GM18517 (cell line): Measurements from ENCODE around the gene ALDOA.

ENCODE experiments used
- ATAC-seq: cut with Tn5 transposase; IDR thresholded peaks from one replicate; pipeline ENCODE4 v1.9.1; 2021; ENCODE audit warnings: mild to moderate bottlenecking, moderate library complexity; ENCODE audit not compliant: unreplicated experiment

The ALDOA gene

GRCh38 chr16:30068750-30069610, 3.4 kb downstream of the ALDOA start:
- ATAC-seq = no peak

- ATAC-seq = no peak
Measured at GRCh38 chr16:30069611-30070462, 4.3 kb downstream of the ALDOA start.

- no peak for ATAC-seq
Measured at GRCh38 chr16:30070490-30070889, 4.9 kb downstream of the ALDOA start.

- ATAC-seq = peak; percentile 62
Measured at GRCh38 chr16:30075503-30076275, 10.1 kb downstream of the ALDOA start, which contains the start of gene PPP4C. Gene PPP4C, plus strand, starts transcription at chr16:30075994. Its CDS starts 384 bp downstream, at chr16:30076378.

DNA sequence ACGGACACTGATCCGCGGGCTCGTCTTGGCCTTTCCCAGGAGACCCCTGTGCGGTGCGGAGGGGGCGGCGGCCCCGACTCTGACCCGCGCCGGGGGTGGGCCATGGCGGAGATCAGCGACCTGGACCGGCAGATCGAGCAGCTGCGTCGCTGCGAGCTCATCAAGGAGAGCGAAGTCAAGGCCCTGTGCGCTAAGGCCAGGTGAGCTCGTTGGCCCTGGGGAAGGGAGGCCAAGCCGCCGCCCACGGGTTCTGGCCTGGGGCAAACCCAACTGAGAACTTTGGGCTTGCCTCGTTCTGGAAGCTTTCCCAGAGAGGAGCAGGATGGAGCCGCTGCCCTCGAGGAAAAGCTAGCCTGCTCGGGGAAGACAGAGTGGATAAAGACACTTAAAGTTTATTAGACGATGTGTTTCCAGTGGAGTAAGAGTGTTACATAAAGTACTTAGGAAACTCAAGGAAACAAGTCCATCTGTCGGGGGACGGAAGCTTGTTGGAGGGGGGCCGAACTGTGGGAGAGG, 10.8 kb downstream of the ALDOA start:
- ATAC-seq = peak; percentile 16

DNA sequence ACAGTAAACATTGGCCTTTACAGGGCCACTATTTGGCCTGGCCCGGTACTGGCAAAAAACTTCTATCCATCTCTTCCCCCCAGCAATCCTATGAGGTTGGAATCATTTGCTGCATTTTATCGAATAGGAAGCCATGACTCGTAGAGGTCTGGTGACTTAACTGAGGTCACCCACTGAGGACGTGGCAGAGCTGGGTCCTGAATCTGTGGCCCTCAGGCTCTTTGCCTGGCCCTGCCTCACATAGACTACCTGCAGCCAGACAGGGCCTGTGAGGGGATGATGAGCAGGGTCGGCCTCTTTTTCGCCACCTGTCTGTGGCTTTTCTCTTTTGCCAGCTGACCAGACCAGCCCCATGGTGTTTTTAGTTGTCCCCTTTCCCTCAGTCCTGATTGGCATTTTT, 12.1 kb downstream of the ALDOA start:
- no peak for ATAC-seq

DNA sequence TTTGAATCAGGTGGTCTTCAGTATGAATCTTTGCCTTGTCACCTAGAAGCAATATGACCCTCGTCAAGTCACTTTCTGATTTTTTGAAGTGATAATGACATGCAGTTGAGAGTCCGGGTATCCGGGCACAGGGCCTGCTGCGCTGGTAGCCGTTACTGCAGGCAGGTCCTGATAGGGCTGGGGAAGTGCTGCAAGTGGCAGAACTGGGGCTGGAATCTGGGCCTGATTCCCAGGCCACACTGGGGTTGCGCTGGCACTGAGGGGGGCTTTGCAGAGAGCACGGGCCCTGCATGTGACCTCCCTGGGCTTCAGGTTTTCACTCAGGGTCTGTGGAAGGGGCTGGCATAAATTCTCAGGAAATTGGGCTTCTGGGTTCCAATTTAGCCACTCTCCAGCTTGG, 13.2 kb downstream of the ALDOA start:
- no peak for ATAC-seq

DNA sequence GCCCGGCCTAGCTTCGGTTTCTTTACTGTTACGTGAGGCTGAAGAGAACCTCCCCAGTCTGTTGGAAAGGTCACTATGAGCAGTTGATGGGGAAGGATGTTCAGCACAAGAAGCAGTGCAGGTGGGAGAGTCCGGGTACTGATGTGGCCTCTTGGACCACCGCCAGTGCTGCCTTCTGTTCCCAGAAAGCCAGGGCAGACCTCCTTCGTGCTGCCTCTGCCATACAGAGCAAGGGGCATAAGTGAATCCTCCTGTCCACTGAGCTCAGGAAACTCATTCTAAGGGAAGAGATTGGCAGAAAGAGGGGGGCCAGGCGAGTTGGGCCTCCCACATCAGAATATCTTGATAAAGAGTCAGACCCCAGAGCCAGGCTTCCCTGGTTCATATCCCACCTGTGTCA, 13.9 kb downstream of the ALDOA start:
- ATAC-seq = no peak

- no peak for ATAC-seq
Measured at GRCh38 chr16:30082545-30083090, 17.1 kb downstream of the ALDOA start.

DNA sequence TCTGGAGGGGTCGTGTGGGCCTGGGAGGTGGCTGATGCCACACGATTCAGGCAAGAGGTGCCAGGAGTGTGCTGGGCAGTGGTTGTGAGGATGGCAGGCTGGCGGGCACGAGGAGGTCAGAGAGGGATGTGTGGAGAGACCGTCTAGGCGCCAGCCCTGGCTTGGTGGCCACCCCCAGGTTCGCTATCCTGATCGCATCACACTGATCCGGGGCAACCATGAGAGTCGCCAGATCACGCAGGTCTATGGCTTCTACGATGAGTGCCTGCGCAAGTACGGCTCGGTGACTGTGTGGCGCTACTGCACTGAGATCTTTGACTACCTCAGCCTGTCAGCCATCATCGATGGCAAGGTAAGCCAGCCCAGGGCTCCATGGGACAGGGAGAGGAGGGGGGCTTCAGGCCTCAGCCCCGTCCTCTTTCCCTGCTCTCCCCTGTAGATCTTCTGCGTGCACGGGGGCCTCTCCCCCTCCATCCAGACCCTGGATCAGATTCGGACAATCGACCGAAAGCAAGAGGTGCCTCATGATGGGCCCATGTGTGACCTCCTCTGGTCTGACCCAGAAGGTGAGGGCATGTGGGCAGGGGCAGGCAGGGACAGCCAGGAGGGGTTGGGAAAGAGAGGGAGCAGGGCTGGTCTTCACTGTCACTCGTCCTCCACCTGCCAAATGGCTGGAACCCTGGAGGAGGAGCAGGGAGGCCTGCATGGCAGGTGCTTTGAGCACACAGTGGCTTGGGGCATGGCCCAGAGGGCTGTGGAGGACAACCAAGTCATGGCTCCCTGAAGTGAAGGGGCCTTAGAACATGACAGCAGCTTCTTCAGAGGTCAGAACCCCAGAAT, 17.9 kb downstream of the ALDOA start:
- ATAC-seq = no peak

- no peak for ATAC-seq
Measured at GRCh38 chr16:30084096-30084815, 18.7 kb downstream of the ALDOA start.

DNA sequence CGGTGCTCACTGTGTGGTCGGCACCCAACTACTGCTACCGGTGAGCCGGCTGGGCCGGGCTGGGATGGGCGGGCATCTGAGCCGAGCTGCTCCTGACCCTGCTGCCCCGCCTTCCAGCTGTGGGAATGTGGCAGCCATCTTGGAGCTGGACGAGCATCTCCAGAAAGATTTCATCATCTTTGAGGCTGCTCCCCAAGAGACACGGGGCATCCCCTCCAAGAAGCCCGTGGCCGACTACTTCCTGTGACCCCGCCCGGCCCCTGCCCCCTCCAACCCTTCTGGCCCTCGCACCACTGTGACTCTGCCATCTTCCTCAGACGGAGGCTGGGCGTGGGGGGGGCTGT, 19.2 kb downstream of the ALDOA start:
- ATAC-seq = no peak

DNA sequence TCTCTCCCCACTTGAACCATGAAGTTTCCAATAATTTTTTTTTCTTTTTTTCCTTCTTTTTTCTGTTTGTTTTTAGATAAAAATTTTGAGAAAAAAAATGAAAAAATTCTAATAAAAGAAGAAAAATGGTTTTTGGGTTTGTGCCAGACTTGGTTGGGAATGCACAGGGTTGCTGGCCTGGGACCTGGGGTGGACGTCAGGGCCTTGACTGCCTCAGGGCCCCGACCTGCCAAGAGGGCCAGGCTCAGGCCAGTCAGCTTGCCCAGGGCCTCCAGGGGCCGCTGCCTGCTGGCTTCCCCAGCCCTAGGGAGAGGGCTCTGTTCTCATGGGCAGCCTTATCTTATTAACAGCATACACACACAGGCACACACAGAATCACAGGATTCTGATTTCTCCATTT, 19.7 kb downstream of the ALDOA start:
- ATAC-seq = no peak

DNA sequence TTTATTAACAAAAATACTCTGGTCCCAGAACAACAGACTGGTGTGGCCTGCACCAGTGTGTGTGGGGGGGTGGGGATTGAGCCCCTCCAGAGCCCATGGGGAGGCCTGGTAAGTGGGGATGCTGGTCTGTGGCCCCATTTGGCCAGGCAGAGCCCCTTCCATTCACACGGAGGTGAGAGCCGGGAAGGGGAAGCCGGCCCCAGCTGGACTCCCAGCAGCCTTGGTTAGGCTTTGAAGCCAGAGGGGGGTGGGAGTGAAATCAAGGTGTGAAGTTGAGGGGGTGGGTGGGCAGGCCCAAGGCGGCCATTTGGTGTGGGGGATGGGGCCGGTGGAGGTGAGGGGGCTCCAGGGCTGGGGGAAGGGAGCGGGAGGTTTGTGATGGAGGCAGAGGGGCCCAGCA, 20.3 kb downstream of the ALDOA start:
- no peak for ATAC-seq

DNA sequence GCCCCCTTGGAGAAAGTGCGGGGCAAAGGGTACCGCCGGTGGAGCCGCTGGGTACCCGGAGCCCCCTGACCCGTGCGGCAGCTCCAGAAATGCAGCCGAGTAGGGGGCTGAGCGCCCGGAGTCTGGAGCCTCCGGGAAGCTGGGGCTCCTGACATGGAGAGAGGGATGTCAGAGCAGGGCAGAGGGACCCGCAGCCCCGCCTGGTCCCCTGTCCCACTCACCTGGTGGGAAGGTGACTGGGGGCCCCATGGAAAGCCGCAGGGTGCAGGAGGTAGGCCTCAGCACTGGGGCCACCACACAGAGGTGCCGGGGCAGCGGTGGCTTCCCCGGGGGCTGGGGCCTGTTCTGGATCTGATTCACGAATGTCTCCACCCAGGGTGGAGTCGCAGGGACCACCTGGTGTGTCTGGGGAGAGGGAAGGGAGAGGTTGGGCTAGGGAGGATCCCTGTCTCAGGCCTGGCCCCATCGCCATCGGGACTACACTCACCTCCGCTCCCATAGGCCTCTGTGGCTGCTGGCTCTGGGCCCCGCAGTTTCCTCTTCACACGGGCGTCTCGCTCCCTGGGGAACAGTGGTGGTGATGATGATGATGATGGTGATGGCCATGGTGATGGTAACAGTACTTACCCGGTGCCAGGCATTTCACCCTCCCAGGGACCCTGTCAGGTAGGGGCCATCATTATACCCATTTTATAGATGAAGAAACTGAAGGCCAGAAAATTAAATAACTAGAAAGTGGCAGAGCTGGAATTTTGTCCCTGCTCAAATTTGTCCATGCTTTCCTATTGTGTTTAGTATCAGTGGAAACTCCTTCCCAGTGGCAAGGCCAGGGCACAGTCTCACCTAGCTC, 21.0 kb downstream of the ALDOA start:
- no peak for ATAC-seq

- no peak for ATAC-seq
Measured at GRCh38 chr16:30087181-30087898, 21.8 kb downstream of the ALDOA start.

DNA sequence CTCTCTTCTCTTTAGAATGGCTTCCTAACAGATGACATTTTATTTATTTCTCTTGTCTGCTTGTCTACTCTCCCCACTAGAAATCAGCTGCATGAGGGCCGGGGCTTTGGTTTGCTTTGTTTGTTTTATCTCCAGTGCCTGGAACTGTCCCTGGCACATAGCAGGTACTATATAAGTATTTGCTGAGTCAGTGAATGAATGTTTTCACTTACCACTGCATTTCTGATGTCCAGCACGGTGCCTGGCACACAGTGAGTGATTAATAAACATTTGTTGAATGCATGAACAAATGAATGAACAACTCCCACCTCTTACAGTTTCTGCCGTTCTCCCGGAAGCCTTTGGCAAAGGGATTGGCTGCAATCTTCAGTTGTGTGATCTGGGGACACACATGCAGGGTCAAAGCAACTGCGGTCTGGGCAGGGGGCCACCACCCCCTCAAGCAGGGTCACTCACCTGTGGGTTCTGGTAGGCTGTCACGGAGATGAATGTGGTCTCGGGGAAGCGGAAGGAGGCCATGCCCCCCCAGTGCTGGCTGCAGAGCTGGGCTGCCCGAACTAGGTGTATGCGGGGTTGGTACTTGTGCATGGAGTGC, 22.8 kb downstream of the ALDOA start:
- no peak for ATAC-seq
